MM.1S (cell line): Measurements from ENCODE around the gene PRPF19.

Experiments used
- DNase-seq: peaks from one replicate; pipeline ENCODE4 v3.0.0-alpha.2; 2015
- H2AFZ ChIP-seq: fragments of 300-600 bp; sonication (generic); 2 replicates; pipeline ENCODE4 v1.6.0; 2016; ENCODE audit warnings: antibody characterized with exemption, low read length
- H3F3A ChIP-seq: fragments of 300-600 bp; sonication (generic); 2 replicates; pipeline ENCODE4 v1.6.1; 2016; ENCODE audit warnings: mild to moderate bottlenecking, antibody characterized with exemption, low read length, moderate library complexity, mixed read lengths; ENCODE audit not compliant: insufficient read depth
- H3K27ac ChIP-seq: fragments of 300-600 bp; sonication (generic); 2 replicates; pipeline ENCODE4 v1.5.1; 2016; ENCODE audit warnings: mild to moderate bottlenecking, low read length
- H3K27me3 ChIP-seq: fragments of 300-600 bp; sonication (generic); replicated peaks from 2 replicates; pipeline ENCODE4 v1.6.0; 2016; ENCODE audit warnings: low read length; ENCODE audit not compliant: insufficient read depth
- H3K36me3 ChIP-seq: fragments of 300-600 bp; sonication (generic); replicated peaks from 2 replicates; pipeline ENCODE4 v1.6.1; 2016; ENCODE audit warnings: mild to moderate bottlenecking, low read length, mixed read lengths; ENCODE audit not compliant: insufficient read depth
- H3K4me1 ChIP-seq: fragments of 300-600 bp; sonication (generic); 2 replicates; pipeline ENCODE4 v1.6.1; 2016; ENCODE audit warnings: low read length, mixed read lengths
- H3K4me2 ChIP-seq: fragments of 300-600 bp; sonication (generic); 2 replicates; pipeline ENCODE4 v1.6.0; 2016; ENCODE audit warnings: low read depth, low read length
- H3K4me3 ChIP-seq: fragments of 300-600 bp; sonication (generic); 2 replicates; pipeline ENCODE4 v1.5.1; 2016; ENCODE audit warnings: low read length, mixed read lengths
- H3K79me2 ChIP-seq: fragments of 300-600 bp; sonication (generic); 2 replicates; pipeline ENCODE4 v1.6.1; 2016; ENCODE audit warnings: mixed run types, low read length, mixed read lengths
- H3K9ac ChIP-seq: fragments of 300-600 bp; sonication (generic); 2 replicates; pipeline ENCODE4 v1.6.1; 2016; ENCODE audit warnings: low read length, mixed read lengths
- H3K9me2 ChIP-seq: fragments of 300-600 bp; sonication (generic); replicated peaks from 2 replicates; pipeline ENCODE4 v1.6.1; 2016; ENCODE audit warnings: mild to moderate bottlenecking, low read length, mixed read lengths; ENCODE audit not compliant: insufficient read depth
- H3K9me3 ChIP-seq: fragments of 300-600 bp; sonication (generic); replicated peaks from 2 replicates; pipeline ENCODE4 v1.6.1; 2016; ENCODE audit warnings: mild to moderate bottlenecking, low read length, mixed read lengths; ENCODE audit not compliant: insufficient read depth
- H4K20me1 ChIP-seq: fragments of 300-600 bp; sonication (generic); 2 replicates; pipeline ENCODE4 v1.6.1; 2016; ENCODE audit warnings: mild to moderate bottlenecking, low read length, moderate library complexity, mixed read lengths; ENCODE audit not compliant: insufficient read depth
- EZH2 ChIP-seq: fragments of 300-600 bp; sonication (generic); optimal IDR thresholded peaks from 2 replicates; pipeline ENCODE3; 2017; ENCODE audit warnings: low read depth, mild to moderate bottlenecking, antibody characterized with exemption, low read length, mixed read lengths
- EZH2phosphoT487 ChIP-seq: fragments of 300-600 bp; sonication (generic); IDR thresholded peaks from 2 replicates; pipeline ENCODE4 v1.6.1; 2018; ENCODE audit warnings: antibody characterized with exemption, low read length
- TF ChIP-seq, protein P1 (sequence below): fragments of 300-600 bp; sonication (generic); IDR thresholded peaks from 2 replicates; pipeline ENCODE4 v1.5.1; 2016; ENCODE audit warnings: antibody characterized with exemption, low read length, mixed read lengths

Gene PRPF19

GRCh38 chr11:60872961-60873524 is 33.3 kb downstream of the PRPF19 start:
- H4K20me1 ChIP-seq = no peaks in the 10 kb centered on the region
- DNase-seq = no peak
- H3K27me3 ChIP-seq = no peaks in the 10 kb centered on the region
- no peak overlapping the region for H3K9ac ChIP-seq
- no peak overlapping the region for H3K4me2 ChIP-seq
- no peak overlapping the region for H2AFZ ChIP-seq
- H3K36me3 ChIP-seq = no peaks in the 10 kb centered on the region
- no peaks in the 10 kb centered on the region for H3K9me2 ChIP-seq
- H3K79me2 ChIP-seq = no peaks in the 10 kb centered on the region
- H3K9me3 ChIP-seq = no peaks in the 10 kb centered on the region
- no peak overlapping the region for H3K4me3 ChIP-seq
- no peak for TF ChIP-seq EZH2
- TF ChIP-seq EZH2phosphoT487 = no peak
- TF ChIP-seq, protein P1, sequence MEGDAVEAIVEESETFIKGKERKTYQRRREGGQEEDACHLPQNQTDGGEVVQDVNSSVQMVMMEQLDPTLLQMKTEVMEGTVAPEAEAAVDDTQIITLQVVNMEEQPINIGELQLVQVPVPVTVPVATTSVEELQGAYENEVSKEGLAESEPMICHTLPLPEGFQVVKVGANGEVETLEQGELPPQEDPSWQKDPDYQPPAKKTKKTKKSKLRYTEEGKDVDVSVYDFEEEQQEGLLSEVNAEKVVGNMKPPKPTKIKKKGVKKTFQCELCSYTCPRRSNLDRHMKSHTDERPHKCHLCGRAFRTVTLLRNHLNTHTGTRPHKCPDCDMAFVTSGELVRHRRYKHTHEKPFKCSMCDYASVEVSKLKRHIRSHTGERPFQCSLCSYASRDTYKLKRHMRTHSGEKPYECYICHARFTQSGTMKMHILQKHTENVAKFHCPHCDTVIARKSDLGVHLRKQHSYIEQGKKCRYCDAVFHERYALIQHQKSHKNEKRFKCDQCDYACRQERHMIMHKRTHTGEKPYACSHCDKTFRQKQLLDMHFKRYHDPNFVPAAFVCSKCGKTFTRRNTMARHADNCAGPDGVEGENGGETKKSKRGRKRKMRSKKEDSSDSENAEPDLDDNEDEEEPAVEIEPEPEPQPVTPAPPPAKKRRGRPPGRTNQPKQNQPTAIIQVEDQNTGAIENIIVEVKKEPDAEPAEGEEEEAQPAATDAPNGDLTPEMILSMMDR = no peak
- H3K27ac ChIP-seq = peak overlapping the region; percentile 100; the same call in 1 of the 2 replicates
- peaks cover 20% of the 10 kb centered on the region for H3F3A ChIP-seq
- H3K4me1 ChIP-seq = peaks cover 54% of the 10 kb centered on the region

DNA sequence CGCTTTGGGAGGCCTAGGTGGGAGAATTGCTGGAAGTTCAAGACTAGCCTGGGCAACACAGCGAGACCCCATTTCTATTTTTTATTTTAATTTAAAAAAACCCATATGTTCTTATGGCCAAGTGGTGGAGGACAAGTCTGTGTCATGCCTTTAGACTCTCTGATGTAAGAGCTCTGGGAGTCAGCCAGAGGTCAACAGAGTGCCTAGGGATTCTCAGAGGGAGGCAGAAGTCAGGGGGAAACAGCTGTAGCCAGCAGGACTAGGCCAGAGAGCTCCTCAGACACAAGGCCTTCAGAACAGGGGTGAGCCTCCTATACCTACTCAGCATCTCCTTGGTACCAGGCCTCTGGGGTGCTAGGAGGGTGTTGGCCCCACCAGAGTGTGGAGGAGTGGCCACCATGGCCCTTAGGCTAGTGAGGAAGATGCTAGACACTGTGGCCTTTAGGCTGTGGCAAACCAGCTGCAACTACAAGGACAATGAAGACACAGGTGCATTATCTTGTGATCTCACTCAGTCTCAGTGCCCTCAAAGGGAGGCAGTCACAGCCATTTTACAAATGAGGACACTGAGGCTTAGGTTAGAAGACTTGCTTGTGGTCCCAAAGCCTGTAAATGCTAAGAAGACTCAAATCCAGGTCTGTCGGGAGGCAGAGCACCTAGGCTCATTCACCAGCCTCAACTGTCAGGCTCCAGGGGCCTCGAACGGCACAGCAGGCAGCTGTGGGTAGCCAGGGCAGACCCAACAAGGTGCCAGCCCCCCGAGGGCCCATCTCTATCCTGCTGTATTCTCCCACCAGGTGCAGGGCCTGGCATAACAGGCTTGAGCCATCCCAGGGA is 34.0 kb downstream of the PRPF19 start:
- peak; percentile 47 for DNase-seq
- Histone ChIP-seq H3K4me2 (peak overlapping the region; percentile 78; the same call in 1 of the 2 replicates), H3F3A (peaks cover 20% of the 10 kb centered on the region), H3K9ac (peak overlapping the region; percentile 7; the same call in 1 of the 2 replicates), H3K27ac (peak overlapping the region; percentile 100), H3K36me3 (no peaks in the 10 kb centered on the region), H3K9me3 (no peaks in the 10 kb centered on the region), H3K4me3 (no peak overlapping the region), H2AFZ (peak overlapping the region; percentile 32; the same call in 1 of the 2 replicates), H3K27me3 (no peaks in the 10 kb centered on the region), H3K9me2 (no peaks in the 10 kb centered on the region), H3K79me2 (no peaks in the 10 kb centered on the region), H3K4me1 (peaks cover 60% of the 10 kb centered on the region), H4K20me1 (no peaks in the 10 kb centered on the region)
- TF ChIP-seq EZH2phosphoT487 (no peak), EZH2 (no peak)
- TF ChIP-seq, protein P1 = no peak

DNA sequence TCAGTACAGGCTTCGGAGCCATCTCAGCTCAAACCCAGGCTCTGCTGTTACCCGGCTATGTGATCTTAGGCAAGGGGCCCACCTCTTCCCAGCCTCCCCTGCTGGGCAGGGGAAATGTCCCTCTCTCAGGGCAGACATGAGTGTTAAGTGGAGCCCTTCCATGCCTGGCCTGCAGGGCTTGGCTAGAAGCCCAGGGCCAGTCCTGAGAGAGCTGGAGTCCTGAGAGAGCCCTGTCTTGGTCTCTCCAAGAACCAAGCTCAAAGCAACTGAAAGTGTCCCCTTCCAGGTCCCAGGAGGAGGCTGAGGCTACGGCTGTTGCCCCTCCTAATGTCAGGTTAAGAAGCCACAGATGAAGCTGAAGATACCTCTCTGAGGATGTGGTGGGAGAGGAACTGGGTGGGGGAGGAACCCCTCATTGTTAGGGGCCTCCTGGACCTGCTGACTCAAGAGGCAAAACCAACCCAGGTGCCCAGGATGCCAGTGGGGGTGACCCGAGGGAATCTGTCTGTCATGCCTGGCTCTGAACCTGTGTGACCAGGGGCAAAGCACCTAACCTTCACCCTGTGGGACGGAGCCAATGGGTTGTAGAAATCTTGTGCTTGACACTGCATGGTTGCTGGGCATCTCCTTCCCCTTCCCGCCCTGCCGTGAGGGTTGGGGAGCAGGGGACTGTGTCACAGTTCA is 34.9 kb downstream of the PRPF19 start:
- no peaks in the 10 kb centered on the region for H3K9me2 ChIP-seq
- H3K4me3 ChIP-seq = no peak overlapping the region
- H3K27me3 ChIP-seq = no peaks in the 10 kb centered on the region
- H3K79me2 ChIP-seq = no peaks in the 10 kb centered on the region
- peaks cover 61% of the 10 kb centered on the region for H3K4me1 ChIP-seq
- peaks cover 20% of the 10 kb centered on the region for H3F3A ChIP-seq
- TF ChIP-seq EZH2 (no peak), EZH2phosphoT487 (no peak)
- TF ChIP-seq, protein P1 = no peak
- peak overlapping the region; percentile 78 for H3K4me2 ChIP-seq
- peak overlapping the region; percentile 71 for H3K9ac ChIP-seq
- H2AFZ ChIP-seq = peak overlapping the region; percentile 49
- no peak for DNase-seq
- H3K9me3 ChIP-seq = no peaks in the 10 kb centered on the region
- H3K36me3 ChIP-seq = no peaks in the 10 kb centered on the region
- peak overlapping the region; percentile 100 for H3K27ac ChIP-seq
- H4K20me1 ChIP-seq = no peaks in the 10 kb centered on the region
